Measurements from ENCODE around the gene TMEM163.
"Not testable (repeated sequence)": the region's sequence is repeated elsewhere in the genome, so short reads cannot be mapped to it uniquely, and the experiment has no call there.

Gene TMEM163

GRCh38 chr2:134482131-134482723 lies 236.6 kb downstream of the TMEM163 start:
- in situ Hi-C loops (cut with MboI; ENCODE audit: low pct_unique_long_range_greater_than_20kb, low sequenced_read_pairs), result no loop called here
- no peak for DNase-seq

DNA sequence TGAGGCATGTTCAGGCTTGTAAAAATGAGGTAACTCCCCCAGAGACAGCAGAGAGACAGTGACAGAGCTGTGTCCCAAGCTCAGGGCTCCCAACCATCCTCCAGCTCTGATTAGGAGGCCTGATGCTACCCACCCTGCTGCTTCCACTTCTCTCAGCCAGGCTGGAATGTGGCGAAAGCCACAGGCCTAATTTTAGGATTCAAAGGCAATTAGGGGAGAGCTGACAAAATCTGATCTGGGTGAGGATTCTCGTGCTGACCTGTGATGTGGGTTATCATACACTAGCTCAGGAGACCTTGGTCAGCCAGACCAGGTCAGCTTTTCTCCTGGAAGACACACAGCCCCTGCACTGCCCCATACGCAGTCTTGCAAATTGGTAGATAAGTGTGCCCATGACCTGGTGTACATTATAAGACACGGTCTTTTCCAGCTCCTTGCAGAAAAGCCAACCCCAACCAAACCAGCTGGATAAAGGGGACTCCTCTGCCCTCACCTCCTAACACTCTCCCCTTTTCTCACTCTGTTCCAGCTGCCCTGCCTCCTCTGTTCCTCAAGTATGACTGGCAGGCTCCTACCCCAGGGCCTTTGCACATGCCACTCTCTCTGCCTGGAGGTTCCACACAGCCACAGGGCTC lies 239.0 kb downstream of the TMEM163 start:
- in situ Hi-C loops (cut with MboI; ENCODE audit: low pct_unique_long_range_greater_than_20kb, low sequenced_read_pairs), result no loop called here

GRCh38 chr2:134476982-134477381 lies 241.8 kb downstream of the TMEM163 start:
- in situ Hi-C loops (cut with MboI; ENCODE audit: low pct_unique_long_range_greater_than_20kb, low sequenced_read_pairs); DNase-seq: not testable (repeated sequence)

More for the DNA sequence above, 239.0 kb downstream of the TMEM163 start:
- no peak for DNase-seq

DNA sequence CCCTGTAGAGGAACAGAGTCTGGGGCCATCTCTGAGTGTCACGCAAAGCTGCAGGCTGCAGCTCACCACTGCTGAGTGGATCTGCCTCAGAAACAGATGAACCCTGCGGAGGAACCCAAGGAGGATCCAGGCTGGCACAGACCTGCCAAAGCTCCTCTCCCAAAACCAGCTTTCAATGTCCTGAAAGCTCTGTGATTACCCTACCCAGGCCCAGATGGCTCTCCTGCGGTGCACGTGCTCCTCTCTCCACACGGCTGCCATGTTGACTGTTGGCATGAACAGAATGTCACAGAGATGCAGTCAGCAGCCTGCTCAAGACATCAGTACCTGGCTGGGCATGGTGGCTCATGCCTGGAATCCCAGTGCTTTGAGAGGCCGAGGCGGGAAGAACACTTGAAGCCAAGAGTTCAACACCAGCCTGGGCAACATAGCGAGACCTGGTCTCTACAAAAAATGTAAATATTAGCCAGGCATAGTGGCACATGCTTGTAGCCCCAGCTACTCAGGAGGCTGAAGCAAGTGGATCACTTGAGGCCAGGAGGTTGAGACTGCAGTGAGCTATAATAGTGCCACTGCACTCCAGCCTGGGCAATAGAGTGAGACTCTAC lies 248.1 kb downstream of the TMEM163 start:
- in situ Hi-C loops (cut with MboI; ENCODE audit: low pct_unique_long_range_greater_than_20kb, low sequenced_read_pairs), result loop anchor here (25.0 kb wide), 1 partner anchor 417 kb away; no protein-coding TSS in a partner anchor
- no peak for DNase-seq

DNA sequence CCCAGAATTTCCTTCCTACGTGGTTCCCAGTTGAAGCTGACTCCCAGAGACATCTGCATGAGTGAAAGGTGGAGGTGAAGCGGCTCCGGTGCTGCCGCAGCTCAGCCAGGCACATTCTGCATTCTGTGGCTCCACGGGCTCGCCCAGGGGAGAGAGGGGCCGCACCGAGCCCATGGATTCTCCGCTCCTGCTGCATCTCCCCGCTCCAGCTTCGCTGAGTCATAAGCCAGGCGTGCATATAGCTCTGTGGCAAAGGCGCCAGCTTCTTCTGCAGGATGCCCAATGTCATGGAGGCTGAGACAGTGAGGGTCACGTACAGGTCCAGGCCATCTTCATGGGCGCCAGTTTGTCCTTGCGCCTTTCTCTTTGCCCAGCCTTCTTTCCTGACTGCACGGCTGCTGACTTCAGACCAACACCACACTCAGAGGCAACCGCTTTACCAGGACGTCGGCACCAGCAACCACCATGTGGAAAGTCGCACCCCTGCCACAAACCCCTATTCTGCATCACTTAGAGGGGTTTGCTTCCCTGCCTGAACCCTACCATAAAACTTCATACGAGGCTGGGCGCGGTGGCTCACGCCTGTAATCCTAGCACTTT lies 249.2 kb downstream of the TMEM163 start:
- no peak for DNase-seq
- in situ Hi-C loops (cut with MboI; ENCODE audit: low pct_unique_long_range_greater_than_20kb, low sequenced_read_pairs), result loop anchor here (25.0 kb wide), 1 partner anchor 418 kb away; no protein-coding TSS in a partner anchor

- no peak for DNase-seq
- in situ Hi-C loops (cut with MboI; ENCODE audit: low pct_unique_long_range_greater_than_20kb, low sequenced_read_pairs), result loop anchor here (25.0 kb wide), 1 partner anchor 419 kb away; no protein-coding TSS in a partner anchor
Observed at GRCh38 chr2:134468776-134469175, 250.0 kb downstream of the TMEM163 start.

DNA sequence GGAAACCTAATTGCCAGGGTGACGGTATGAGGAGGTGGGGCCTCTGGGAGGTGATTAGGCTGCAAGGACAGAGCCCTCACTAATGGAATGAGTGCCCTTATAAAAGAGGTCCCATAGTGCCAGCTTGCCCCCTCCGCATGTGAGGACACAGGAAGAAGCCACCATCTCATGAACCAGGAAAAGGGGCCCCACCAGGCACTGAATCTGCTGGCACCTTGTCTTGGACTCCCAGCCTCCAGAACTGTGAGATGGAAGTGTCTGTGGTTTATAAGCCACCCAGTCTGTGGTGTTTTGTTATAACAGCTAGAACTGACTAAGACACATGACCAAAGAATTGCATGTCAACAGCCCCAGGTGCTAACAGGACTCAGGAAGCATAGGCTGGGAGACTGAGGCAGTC lies 250.6 kb downstream of the TMEM163 start:
- no peak for DNase-seq
- in situ Hi-C loops (cut with MboI; ENCODE audit: low pct_unique_long_range_greater_than_20kb, low sequenced_read_pairs), result loop anchor here (25.0 kb wide), 1 partner anchor 419 kb away; no protein-coding TSS in a partner anchor

- in situ Hi-C loops (cut with MboI; ENCODE audit: low pct_unique_long_range_greater_than_20kb, low sequenced_read_pairs), result loop anchor here (25.0 kb wide), 1 partner anchor 421 kb away; no protein-coding TSS in a partner anchor
- peak; percentile 17 for DNase-seq
Observed at GRCh38 chr2:134466141-134466540, 252.7 kb downstream of the TMEM163 start.

DNA sequence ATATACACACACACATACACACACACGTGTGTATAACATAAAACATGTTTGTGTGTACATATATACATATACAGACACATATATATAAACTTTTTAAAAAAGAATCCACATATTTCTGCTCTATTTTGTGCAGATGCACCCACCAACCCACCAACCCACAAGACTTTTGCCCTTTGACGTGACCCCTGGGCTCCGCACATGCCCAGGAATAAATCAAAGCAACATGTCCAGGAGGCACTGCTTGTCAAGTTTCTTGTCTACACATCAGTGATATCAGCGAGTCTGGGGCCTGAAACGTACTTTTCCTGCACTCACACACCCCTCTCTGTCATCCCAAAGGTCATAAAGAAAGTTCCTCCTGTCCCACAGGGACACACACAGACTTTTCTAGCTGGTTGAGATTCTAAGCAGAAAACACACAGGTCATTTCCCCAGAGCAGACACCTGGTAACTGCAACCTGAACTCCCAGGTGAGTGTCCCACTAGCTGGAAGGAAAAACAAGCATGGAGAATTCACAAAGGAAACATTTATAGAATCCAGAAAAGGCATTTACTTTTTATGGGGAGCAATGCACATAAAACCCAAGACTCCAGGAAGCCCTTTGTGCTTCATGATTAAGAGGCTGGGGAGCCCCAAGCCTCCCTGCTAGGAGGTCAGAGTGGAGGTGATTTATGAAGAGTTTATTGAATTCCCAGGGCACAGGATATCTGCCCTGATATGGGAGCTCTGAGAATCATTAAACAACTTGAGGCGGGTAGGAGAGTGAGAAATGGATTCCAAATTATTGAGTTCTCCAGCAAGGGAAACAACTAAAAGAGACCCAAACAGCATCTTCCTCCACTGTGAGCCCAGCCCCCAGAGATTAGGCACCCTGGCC lies 253.3 kb downstream of the TMEM163 start:
- in situ Hi-C loops (cut with MboI; ENCODE audit: low pct_unique_long_range_greater_than_20kb, low sequenced_read_pairs), result loop anchor here (25.0 kb wide), 1 partner anchor 422 kb away; no protein-coding TSS in a partner anchor
- no peak for DNase-seq

GRCh38 chr2:134463699-134464022 lies 255.1 kb downstream of the TMEM163 start:
- in situ Hi-C loops (cut with MboI; ENCODE audit: low pct_unique_long_range_greater_than_20kb, low sequenced_read_pairs), result loop anchor here (25.0 kb wide), 1 partner anchor 424 kb away; no protein-coding TSS in a partner anchor
- no peak for DNase-seq

GRCh38 chr2:134462791-134463698 lies 255.8 kb downstream of the TMEM163 start:
- in situ Hi-C loops (cut with MboI; ENCODE audit: low pct_unique_long_range_greater_than_20kb, low sequenced_read_pairs), result loop anchor here (25.0 kb wide), 1 partner anchor 424 kb away; no protein-coding TSS in a partner anchor
- no peak for DNase-seq

- no peak for DNase-seq
- in situ Hi-C loops (cut with MboI; ENCODE audit: low pct_unique_long_range_greater_than_20kb, low sequenced_read_pairs), result loop anchor here (25.0 kb wide), 1 partner anchor 425 kb away; no protein-coding TSS in a partner anchor
Observed at GRCh38 chr2:134462275-134462674, 256.5 kb downstream of the TMEM163 start.

GRCh38 chr2:134461511-134461910 lies 257.3 kb downstream of the TMEM163 start:
- in situ Hi-C loops (cut with MboI; ENCODE audit: low pct_unique_long_range_greater_than_20kb, low sequenced_read_pairs), result loop anchor here (25.0 kb wide), 1 partner anchor 426 kb away; no protein-coding TSS in a partner anchor
- no peak for DNase-seq

DNA sequence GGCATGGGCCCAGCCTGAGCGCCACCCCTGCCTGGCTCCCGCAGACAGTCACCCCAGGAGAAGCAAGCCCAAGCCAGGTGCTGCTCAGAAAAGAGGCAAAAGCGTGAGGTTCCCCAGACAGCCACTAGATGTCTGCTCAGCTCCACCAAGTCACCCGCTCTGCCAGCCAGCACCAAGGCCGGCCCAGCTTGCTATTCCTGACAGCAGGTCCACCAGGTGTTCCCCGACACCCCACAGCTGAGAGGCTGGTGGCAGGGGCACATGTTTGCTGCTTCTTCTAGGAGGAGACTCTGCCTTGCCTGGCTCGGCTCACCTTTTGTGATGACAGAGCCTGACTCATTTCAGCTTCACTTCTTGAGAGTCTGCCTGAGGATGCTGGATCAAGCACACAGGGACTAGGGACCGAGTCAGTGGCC lies 258.2 kb downstream of the TMEM163 start:
- in situ Hi-C loops (cut with MboI; ENCODE audit: low pct_unique_long_range_greater_than_20kb, low sequenced_read_pairs), result loop anchor here (25.0 kb wide), 1 partner anchor 427 kb away; no protein-coding TSS in a partner anchor
- DNase-seq, result peak; percentile 63

- DNase-seq, result no peak
- in situ Hi-C loops (cut with MboI; ENCODE audit: low pct_unique_long_range_greater_than_20kb, low sequenced_read_pairs), result loop anchor here (25.0 kb wide), 1 partner anchor 427 kb away; no protein-coding TSS in a partner anchor
Observed at GRCh38 chr2:134459706-134460406, 258.9 kb downstream of the TMEM163 start.

DNA sequence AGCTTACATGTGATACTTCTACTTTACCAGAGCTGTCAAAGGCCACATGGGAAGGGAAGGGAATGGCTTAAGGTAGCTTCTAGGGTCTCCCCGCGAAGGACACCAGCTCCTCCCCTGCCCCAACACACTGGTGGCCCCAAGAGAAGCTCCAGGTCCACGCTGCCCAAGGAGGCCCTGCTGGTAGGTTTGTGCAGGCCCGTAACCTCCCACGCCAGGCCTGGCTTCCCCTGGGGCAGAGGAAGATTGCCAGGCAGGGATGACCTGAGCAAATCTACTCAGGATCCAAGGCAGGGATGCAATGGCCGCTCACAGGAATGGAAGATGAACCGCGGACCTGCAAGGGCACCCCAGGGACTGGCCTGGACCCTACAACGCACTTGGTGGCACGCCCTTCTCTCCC lies 259.9 kb downstream of the TMEM163 start:
- in situ Hi-C loops (cut with MboI; ENCODE audit: low pct_unique_long_range_greater_than_20kb, low sequenced_read_pairs), result loop anchor here (25.0 kb wide), 1 partner anchor 428 kb away; no protein-coding TSS in a partner anchor

GRCh38 chr2:134458473-134458853 lies 260.3 kb downstream of the TMEM163 start:
- in situ Hi-C loops (cut with MboI; ENCODE audit: low pct_unique_long_range_greater_than_20kb, low sequenced_read_pairs), result loop anchor here (25.0 kb wide), 1 partner anchor 429 kb away; no protein-coding TSS in a partner anchor
- DNase-seq, result no peak

More for the DNA sequence above, 259.9 kb downstream of the TMEM163 start:
- no peak for DNase-seq

Data from KBM-7 (cell line).